ENCODE data around the gene IQCH. TPM values are rescaled to one million over a fixed set of nuclear protein-coding genes. Genes with fewer than 3 reads are reported as not detected.
"Not testable (repeated sequence)": the region's sequence is repeated elsewhere in the genome, so short reads cannot be mapped to it uniquely, and the experiment has no call there.

The IQCH gene
- total RNA-seq, 1 donor from 2014 or later: 2.0 TPM

DNA sequence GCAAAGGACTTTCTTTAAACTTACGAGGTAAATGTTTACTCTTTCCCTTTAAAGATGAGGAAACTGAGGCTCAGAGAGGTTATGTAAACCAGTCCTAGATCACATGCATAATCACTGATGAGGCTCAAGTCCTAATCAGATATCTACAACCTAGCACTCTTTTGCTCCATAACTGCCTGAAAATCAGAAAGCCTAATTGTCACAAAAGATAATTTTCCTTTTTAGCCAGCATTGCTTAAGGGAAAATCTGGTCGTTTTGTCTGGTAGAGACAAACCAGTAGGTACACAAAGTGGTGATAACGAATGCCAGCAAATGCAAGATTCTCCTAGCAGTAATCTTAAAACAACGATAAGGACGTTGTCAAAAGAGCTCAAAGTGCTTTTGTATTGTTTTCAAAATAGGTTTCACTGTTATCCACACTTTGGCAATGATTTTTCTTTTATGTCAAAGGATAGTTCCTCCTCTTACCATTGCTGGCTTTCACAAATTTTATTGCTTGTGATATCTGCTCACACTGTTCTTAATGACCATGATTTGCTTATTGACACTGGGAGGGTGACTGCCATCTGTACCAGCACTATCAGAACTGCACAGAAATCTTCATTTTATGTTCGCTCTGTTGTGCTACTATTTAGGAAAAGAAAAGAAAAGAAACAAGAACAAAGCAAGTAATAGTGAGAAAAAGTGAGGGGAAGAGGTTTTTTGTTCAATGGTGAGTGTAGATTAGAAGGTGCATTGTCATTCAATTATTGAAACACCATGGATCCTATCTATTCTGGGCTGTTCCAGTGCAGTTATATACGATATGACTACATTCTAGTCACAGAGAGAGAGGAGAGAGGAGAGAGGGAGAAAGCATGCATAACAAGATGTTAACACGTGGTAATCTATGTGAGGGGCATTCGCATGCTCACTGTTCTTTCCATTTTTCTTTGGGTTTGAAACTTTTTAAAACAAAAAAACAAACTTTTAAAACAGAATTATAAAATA, 13.7 kb downstream of the IQCH start:
- Mint-ChIP-seq H3K4me3 (no peak overlapping the region), H3K27ac (no peak overlapping the region), H3K36me3 (no peaks in the 10 kb centered on the region), H3K4me1 (ENCODE audit: unreplicated experiment) (peaks cover 3% of the 10 kb centered on the region), H3K9me3 (no peaks in the 10 kb centered on the region), H3K27me3 (peaks cover 2% of the 10 kb centered on the region)
- DNase-seq (ENCODE audit: extremely low spot score, unreplicated experiment): no peak
- no peak for TF ChIP-seq CTCF (conservative IDR thresholded peaks at IDR 0.05)

DNA sequence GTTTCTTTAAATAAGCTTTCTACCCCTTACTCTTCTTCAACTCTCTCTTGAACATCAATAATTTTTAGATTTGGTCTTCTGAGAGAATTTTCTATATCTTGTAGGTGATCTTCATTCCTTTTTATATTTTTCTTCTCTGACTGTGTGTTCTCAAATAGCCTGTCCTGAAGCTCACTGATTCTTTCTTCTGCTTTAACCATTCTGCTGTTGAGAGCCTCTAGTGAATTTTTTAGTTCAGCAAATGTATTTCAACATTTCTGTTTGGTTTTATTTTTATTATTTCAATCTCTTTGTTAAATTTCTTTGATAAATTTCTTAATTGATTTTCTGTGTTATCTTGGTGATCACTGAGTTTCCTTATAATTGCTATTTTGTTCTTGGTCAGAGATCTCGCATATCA, 19.6 kb downstream of the IQCH start:
- DNase-seq (ENCODE audit: extremely low spot score, unreplicated experiment): no peak
- H3K36me3 Mint-ChIP-seq: no peaks in the 10 kb centered on the region
- H3K4me3 Mint-ChIP-seq: no peak overlapping the region
- H3K4me1 Mint-ChIP-seq (ENCODE audit: unreplicated experiment): no peaks in the 10 kb centered on the region
- H3K9me3 Mint-ChIP-seq: peaks cover 4% of the 10 kb centered on the region
- H3K27me3 Mint-ChIP-seq: no peaks in the 10 kb centered on the region
- H3K27ac Mint-ChIP-seq: no peak overlapping the region
- TF ChIP-seq CTCF (conservative IDR thresholded peaks at IDR 0.05): no peak

DNA sequence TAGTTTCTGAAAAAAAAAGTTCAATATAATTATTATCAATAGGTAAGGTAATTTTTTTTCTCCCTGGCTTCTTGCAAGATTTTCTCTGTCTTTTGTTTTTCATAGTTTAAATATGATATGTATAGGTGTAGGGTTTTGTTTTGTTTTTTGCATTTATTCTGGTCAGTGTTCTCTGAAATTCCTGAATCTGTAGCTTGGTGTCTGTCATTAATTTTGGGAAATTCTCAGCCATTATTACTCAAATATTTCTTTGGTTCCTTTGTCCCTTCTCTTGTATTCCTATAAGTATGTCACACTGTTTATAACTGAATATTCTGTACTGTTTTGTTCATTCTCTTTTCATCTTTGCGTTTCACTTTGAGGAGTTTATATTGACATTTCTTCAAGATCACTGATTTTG, 22.1 kb downstream of the IQCH start:
- H3K4me3 Mint-ChIP-seq: no peak overlapping the region
- H3K27me3 Mint-ChIP-seq: no peaks in the 10 kb centered on the region
- H3K9me3 Mint-ChIP-seq: peaks cover 4% of the 10 kb centered on the region
- no peak overlapping the region for H3K27ac Mint-ChIP-seq
- no peaks in the 10 kb centered on the region for H3K36me3 Mint-ChIP-seq
- TF ChIP-seq CTCF (conservative IDR thresholded peaks at IDR 0.05): no peak
- DNase-seq (ENCODE audit: extremely low spot score, unreplicated experiment): no peak
- H3K4me1 Mint-ChIP-seq (ENCODE audit: unreplicated experiment): no peaks in the 10 kb centered on the region

DNA sequence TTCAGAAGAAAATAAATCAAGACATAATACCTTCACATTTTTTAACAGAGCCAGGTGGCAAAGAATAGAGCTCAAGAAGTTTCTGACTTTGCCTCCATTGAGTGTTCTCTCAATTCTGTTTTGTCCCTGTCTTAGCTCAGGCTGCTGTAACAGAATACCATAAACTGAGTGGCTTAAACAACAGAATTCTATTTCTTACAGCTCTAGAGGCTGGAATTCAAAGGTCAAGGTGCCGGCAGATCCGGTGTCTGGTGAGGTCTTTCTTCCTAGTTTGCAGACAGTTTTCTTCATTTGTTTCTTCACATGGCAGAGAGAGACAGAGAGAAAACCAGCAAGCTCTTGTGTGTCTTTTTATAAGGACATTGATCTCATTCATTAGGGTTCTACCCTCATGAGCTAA, 25.6 kb downstream of the IQCH start:
- H3K36me3 Mint-ChIP-seq: peaks cover under 1% of the 10 kb centered on the region
- H3K9me3 Mint-ChIP-seq: peaks cover under 1% of the 10 kb centered on the region
- no peak overlapping the region for H3K4me3 Mint-ChIP-seq
- H3K27me3 Mint-ChIP-seq: no peaks in the 10 kb centered on the region
- TF ChIP-seq CTCF (conservative IDR thresholded peaks at IDR 0.05): no peak
- DNase-seq (ENCODE audit: extremely low spot score, unreplicated experiment): no peak
- H3K4me1 Mint-ChIP-seq (ENCODE audit: unreplicated experiment): no peaks in the 10 kb centered on the region
- no peak overlapping the region for H3K27ac Mint-ChIP-seq

DNA sequence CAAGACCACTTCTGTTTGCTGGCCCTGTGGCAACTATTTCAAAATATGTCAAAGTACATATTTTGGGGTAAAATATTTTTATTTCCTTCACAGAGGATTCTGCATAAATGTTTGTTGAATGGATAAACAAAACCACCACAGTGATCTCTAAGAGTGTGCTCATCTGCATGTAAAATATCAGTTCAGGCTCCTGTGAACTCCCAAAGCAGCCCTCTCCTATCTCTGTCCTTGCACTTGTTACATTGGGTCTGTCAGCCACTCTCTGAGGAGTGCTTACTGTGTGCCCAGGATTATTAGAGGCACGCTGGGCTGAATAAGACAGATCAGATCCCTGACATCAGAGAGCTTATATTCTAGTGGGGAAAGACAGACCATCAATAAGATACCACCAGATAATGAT, 27.1 kb downstream of the IQCH start:
- no peak overlapping the region for H3K27ac Mint-ChIP-seq
- no peak for DNase-seq (ENCODE audit: extremely low spot score, unreplicated experiment)
- H3K4me3 Mint-ChIP-seq: no peak overlapping the region
- peaks cover 5% of the 10 kb centered on the region for H3K9me3 Mint-ChIP-seq
- H3K36me3 Mint-ChIP-seq: peaks cover 4% of the 10 kb centered on the region
- no peak for TF ChIP-seq CTCF (conservative IDR thresholded peaks at IDR 0.05)
- no peaks in the 10 kb centered on the region for H3K27me3 Mint-ChIP-seq
- no peaks in the 10 kb centered on the region for H3K4me1 Mint-ChIP-seq (ENCODE audit: unreplicated experiment)

DNA sequence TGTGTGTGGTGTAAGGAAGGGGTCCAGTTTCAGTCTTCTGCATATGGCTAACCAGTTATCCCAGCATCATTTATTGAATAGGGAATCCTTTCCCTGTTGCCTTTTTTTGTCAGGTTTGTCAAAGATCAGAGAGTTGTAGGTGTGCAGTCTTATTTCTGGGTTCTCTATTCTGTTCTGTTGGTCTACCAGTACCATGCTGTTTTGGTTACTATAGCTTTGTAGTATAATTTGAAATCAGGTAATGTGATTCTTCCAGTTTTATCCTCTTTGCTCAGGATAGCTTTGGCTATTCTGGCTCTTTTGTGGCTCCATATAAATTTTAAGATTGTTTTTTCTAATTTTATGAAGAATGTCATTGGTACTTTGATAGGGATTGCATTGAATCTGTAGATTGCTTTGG, 31.0 kb downstream of the IQCH start:
- H3K27ac Mint-ChIP-seq; H3K4me1 Mint-ChIP-seq (ENCODE audit: unreplicated experiment); H3K9me3 Mint-ChIP-seq; DNase-seq (ENCODE audit: extremely low spot score, unreplicated experiment); H3K36me3 Mint-ChIP-seq; H3K27me3 Mint-ChIP-seq; H3K4me3 Mint-ChIP-seq: not testable (repeated sequence)

- not testable (repeated sequence) for H3K27ac Mint-ChIP-seq; H3K27me3 Mint-ChIP-seq; H3K9me3 Mint-ChIP-seq; H3K4me3 Mint-ChIP-seq; DNase-seq (ENCODE audit: extremely low spot score, unreplicated experiment); H3K36me3 Mint-ChIP-seq; H3K4me1 Mint-ChIP-seq (ENCODE audit: unreplicated experiment)
Observed at GRCh38 chr15:67286400-67286799, 31.8 kb downstream of the IQCH start.
